RPMI8226 (cell line): ENCODE results near the gene TMEM132C.

Experiments
- DNase-seq: peaks from one replicate; pipeline ENCODE4 v3.0.0-alpha.2; 2015

Gene TMEM132C

DNA sequence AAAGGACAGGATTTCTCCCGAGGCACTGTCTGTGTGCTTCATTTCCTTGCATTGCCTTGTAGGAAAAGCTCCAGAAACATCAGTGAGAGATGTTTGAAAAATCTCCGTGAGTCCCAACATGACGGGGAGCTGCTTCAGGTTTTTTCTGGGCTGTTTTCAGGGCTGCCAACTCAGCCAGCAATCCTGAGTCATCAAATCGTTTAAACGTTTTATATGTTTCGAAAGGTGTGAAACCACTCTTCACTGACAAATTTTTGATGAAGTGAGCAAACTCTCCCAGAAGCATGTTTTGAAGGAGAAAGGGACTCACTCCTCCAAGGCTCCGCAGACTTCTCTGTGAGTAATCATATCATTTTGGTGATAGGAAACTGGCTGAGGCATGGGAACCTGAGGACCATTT is 240.5 kb downstream of the TMEM132C start:
- peak; percentile 34 for DNase-seq

- no peak for DNase-seq
Observed at GRCh38 chr12:128509170-128509569, 242.2 kb downstream of the TMEM132C start.

DNA sequence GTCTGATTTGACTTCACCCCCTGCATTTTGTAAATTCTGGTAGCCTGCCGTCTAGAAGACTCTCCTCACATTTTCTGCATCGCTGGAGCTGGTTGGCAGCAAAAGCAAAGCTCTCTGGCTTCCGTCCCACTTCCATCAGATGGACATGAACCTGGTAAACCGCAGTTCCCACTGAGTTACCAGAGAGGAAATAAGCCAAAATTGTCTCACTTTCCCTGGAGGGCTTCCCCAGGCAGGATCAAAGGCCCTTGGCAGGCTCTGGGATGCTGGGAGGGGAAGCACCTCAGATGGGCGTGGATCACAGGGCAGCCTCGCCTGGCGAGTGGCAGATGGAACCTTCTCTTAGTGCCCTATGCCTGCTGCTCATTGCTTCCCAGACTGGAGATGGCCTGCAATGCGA is 243.5 kb downstream of the TMEM132C start:
- DNase-seq: no peak

- no peak for DNase-seq
Observed at GRCh38 chr12:128513331-128513730, 246.4 kb downstream of the TMEM132C start.

GRCh38 chr12:128513831-128514230 is 246.9 kb downstream of the TMEM132C start:
- no peak for DNase-seq

- DNase-seq: no peak
Observed at GRCh38 chr12:128518644-128519043, 251.7 kb downstream of the TMEM132C start.

GRCh38 chr12:128519426-128519825 is 252.5 kb downstream of the TMEM132C start:
- DNase-seq: no peak

GRCh38 chr12:128521981-128522380 is 255.0 kb downstream of the TMEM132C start:
- DNase-seq: no peak

GRCh38 chr12:128524439-128524838 is 257.5 kb downstream of the TMEM132C start:
- no peak for DNase-seq

DNA sequence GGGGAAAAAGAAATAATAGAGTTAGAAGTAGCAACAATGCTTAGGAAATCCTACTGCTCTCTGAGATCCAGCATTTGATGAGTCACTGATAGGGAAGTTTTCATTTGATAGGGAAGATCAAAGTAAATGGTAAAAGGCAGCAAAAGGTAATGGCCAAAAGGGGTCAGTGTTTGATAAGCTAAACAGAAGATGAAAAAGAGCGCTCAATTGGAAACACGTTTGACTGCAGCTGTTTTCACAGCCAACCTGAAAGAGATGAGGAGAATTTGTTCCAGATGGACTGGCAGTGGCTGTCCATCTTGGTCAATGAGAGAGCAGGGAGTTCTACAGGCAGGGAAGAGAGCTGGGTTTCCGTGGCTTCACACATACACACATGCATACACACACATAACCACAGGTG is 264.2 kb downstream of the TMEM132C start:
- DNase-seq: no peak

DNA sequence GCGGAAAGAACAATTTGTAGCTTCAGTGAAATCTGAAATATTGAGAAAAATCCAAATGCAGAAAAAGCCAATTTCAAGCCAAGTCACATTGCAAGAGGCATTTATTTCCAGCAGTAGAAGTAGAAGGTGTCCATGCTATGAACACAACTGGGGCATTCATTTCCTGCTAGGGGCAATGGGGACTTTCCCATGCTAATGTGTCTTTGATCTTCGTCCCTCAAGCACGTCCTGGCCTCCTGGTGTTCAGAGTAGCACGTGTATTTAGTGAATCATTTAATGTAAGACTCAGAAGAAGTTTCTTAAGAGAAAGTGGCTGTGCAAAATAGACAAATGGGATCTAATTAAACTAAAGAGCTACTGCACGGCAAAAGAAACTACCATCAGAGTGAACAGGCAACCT is 267.9 kb downstream of the TMEM132C start:
- no peak for DNase-seq

GRCh38 chr12:128536810-128537209 is 269.8 kb downstream of the TMEM132C start:
- no peak for DNase-seq

DNA sequence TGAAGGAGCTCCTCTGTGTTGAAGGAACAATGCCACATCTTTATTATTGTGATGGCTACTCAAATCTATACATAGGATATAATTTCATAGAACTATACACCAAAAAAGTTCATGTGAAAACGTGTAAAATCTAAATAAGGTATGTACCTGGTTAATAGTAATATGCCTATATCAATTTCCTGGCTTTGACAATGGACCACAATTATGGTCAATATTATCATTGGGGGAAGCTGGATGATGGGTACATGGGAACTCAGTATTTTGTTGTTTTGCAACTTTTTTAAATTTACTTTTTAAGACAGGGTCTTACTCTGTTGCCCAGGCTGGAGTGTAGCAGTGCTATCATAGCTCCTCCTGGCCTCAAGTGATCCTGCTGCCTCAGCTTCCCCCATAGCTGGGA is 270.7 kb downstream of the TMEM132C start:
- DNase-seq: no peak

DNA sequence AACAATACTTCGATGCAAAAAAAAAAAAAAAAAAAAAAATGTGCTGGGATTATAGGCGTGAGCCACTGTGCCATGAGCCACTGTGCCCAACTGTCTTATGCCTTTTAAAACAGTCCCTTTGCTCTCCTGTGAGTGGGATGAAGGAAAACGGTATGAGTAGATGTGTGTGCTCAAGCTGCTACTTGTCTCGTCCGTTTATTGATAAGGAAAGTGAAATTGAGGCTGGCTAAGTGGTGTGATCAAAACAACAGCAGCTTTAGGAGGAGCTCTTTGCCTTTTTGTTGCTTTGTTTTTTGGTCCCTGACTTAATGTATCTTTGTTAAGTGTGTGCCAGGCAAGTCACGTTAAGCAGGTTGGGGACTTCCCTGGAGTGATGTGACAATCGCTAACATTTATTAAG is 275.9 kb downstream of the TMEM132C start:
- no peak for DNase-seq

- no peak for DNase-seq
Observed at GRCh38 chr12:128543460-128543859, 276.5 kb downstream of the TMEM132C start.

- DNase-seq: no peak
Observed at GRCh38 chr12:128543971-128544370, 277.0 kb downstream of the TMEM132C start.

DNA sequence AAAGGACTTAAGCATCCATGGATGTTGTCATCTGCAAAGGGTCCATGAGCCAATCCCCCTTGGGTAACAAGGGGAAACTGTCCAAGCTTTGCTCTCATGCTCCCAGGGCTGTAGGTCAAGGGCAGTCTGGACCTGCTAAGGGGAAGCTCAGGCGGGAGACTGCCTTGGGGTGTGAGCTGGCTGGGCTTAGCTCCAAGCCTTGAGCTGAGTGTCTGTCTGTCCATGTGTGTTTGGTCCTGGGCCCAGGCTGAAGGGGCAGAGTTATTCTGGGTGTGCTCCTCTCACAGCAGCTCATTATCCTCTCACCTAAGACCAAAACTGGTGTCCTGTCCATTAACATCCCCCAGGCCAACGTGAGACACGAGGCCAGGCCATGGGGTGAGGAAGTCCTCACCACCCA is 282.0 kb downstream of the TMEM132C start:
- DNase-seq: no peak

- no peak for DNase-seq
Observed at GRCh38 chr12:128549601-128550218, 282.7 kb downstream of the TMEM132C start.

GRCh38 chr12:128551266-128551665 is 284.3 kb downstream of the TMEM132C start:
- no peak for DNase-seq

- no peak for DNase-seq
Observed at GRCh38 chr12:128554546-128555304, 287.8 kb downstream of the TMEM132C start.

DNA sequence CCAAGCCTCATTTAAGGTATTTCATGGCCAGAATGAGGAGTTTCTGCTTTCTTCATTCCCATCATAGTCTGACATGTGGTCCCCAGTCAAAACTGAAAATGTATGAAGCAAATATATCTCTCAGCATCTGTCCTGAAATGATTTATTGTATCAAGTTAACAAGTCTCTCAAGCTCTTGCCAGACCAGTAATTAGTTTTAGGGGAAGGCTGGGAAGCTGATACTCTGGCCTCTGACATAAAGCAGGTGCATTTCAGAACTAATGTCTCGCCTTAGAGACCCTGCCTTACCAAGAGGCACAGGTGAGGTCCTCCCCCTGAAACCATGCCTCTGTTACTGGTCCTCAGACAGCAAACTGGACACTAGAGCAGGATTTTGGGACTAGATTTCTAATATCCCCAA is 290.3 kb downstream of the TMEM132C start:
- DNase-seq: no peak

DNA sequence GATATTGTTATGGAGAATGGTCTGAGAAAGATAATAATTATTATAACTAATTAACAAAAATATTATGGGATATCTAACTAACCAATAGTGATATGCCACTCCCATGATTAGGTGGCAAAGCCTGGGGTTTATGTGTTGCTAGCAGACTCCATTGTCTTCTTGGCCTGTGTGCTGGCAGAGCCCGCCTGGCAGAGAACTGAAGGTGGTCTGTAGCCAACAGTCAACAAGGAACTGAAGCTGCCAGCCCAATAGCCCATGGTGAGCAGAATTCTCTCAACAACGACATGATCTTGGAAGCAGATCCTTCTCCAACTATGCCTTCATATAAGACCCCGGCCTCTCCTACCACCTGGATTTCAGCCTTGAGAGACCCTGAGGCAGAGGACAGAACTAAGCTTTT is 298.0 kb downstream of the TMEM132C start:
- no peak for DNase-seq

GRCh38 chr12:128567730-128568129 is 300.8 kb downstream of the TMEM132C start:
- DNase-seq: no peak

DNA sequence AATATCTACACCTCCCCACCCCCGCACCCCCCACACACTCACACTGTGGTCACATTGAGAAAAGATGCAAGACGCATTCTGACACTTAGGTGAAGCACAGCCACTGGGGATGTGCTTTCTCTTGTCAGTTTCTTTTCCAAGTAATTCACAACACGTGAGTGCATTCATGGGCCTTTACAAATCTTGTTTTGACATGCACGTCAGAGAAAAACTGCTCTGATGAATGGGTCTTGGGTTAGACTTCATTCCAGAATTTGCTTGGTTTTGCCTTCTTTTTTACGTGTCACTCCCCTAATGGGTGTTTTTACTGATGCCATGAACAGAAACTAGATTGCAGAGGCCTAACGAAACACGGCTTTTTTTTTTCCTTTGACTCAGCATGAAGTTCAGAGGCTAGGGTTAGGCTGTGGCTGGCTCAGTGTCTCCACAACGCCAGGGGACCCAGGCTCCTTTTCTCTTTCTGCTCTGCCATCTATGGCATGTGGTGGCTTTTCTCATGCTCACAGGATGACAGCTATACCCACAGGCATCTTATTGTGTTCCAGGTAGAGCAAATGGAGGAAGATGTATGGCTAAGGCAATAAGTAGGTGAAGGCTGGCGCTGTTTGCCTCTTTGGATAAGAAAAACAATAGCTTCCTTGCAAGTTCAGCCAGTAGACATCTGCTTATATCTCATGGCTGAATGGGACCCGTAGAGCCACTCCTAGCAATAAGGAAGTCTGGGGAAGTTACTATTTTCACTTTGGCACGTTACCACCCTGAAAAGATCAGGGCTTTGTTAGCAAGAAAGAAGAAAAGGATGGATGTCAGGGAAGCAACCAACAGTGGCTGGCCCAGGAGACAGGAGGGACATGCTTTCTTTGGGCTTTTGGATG is 303.5 kb downstream of the TMEM132C start:
- peak; percentile 2 for DNase-seq
